ENCODE results near the gene SYCE1L.

DNA sequence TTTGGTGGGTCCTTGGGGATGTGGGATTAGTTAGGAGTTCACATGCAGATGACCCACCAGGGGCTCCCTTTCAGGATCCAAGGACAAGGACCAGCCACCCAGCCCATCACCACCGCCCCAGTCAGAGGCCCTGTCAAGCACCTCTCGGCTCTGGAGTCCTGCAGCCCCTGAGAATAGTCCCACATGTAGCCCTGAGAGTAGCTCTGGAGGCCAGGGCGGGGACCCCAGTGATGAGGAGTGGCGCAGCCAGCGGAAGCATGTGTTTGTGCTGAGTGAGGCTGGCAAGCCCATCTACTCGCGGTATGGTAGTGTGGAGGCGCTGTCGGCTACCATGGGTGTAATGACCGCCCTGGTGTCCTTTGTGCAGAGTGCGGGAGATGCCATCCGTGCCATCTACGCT is 5.8 kb upstream of the SYCE1L start:
- TF ChIP-seq, protein P1, sequence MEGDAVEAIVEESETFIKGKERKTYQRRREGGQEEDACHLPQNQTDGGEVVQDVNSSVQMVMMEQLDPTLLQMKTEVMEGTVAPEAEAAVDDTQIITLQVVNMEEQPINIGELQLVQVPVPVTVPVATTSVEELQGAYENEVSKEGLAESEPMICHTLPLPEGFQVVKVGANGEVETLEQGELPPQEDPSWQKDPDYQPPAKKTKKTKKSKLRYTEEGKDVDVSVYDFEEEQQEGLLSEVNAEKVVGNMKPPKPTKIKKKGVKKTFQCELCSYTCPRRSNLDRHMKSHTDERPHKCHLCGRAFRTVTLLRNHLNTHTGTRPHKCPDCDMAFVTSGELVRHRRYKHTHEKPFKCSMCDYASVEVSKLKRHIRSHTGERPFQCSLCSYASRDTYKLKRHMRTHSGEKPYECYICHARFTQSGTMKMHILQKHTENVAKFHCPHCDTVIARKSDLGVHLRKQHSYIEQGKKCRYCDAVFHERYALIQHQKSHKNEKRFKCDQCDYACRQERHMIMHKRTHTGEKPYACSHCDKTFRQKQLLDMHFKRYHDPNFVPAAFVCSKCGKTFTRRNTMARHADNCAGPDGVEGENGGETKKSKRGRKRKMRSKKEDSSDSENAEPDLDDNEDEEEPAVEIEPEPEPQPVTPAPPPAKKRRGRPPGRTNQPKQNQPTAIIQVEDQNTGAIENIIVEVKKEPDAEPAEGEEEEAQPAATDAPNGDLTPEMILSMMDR (IDR thresholded peaks at IDR 0.05): no peak
- TF ChIP-seq EP300 (IDR thresholded peaks at IDR 0.05): no peak
